ENCODE results near the gene FBN1. TPM values are rescaled to one million over a fixed set of nuclear protein-coding genes. Genes with fewer than 3 reads are reported as not detected.

The FBN1 gene
- total and polyA plus RNA-seq, 2 of the 13 experiments (the other 11 are each of a cell fraction or from before 2014, with no cell fraction given): 1.5 to 3.0 TPM

DNA sequence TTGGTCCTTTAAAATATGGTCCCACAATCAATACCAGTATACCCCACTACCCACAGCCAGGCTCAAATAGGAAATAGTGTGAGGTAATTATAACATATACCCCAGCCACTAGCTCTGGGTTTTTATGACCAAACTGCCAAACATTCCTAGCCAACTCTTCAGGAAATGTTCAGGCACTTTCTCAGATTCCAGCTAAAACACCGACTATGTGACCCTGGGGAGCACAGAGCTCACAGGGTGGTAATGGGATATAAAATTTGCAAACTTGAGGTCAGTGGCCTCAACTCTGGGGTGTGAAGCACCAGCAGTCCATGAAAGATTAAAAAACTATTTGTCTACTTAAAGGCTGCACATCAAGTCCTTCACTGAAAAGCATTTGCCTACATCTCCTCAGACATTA lies 12.9 kb downstream of the FBN1 start:
- Histone ChIP-seq H3K27me3 (ENCODE audit: control insufficient read depth in 1 of 2, insufficient read depth in 2 of 2, low read length in 2 of 2) (peaks cover 0 to 3% of the 10 kb centered on the region in 2 experiments; a peak in 1 of 5 replicates), H2AFZ (ENCODE audit: low read length) (no peak overlapping the region), H3K4me1 (ENCODE audit: insufficient read depth, low read length) (no peaks in the 10 kb centered on the region), H3K4me2 (ENCODE audit: low read depth, low read length) (no peak overlapping the region), H3K27ac (ENCODE audit: extremely low read length, insufficient read depth, low read length) (no peak overlapping the region), H3K9me3 (ENCODE audit: low read length) (no peaks in the 10 kb centered on the region), H3K79me2 (ENCODE audit: insufficient read depth, low read length) (no peaks in the 10 kb centered on the region), H3K9ac (ENCODE audit: insufficient read depth, low read depth, low read length) (no peak overlapping the region), H3K36me3 (replicated peaks in 1 of 2; ENCODE audit: control insufficient read depth in 1 of 2, insufficient read depth in 2 of 2, low read length in 2 of 2) (no peaks in the 10 kb centered on the region), H3K4me3 (replicated peaks in 1 of 3; ENCODE audit: insufficient read depth in 1 of 3, low read depth in 2 of 3, low read length in 3 of 3) (no peak overlapping the region), H4K20me1 (ENCODE audit: insufficient read depth, low read length) (no peaks in the 10 kb centered on the region)
- in situ Hi-C loops (cut with HindIII; ENCODE audit: extremely low pct_ligation_motif_present, low pct_unique_long_range_greater_than_20kb) (no loop called here), intact Hi-C loops (cut with micrococcal nuclease; ENCODE audit: unreplicated experiment) (no loop called here)
- CTCF ChIA-PET (ENCODE audit: low intra/inter-chr PET ratio, low total read pairs): no interaction called here
- BruUV-seq (replicated peaks): no TSS peak
- no peak for TF ChIP-seq ZNF720 (CRISPR knock-in tag; IDR thresholded peaks at IDR 0.05)
- no peak for TF ChIP-seq POLR2A (IDR thresholded peaks at IDR 0.05; ENCODE audit: insufficient read depth in 1 of 2, low read depth in 2 of 2, low read length in 2 of 2)
- TF ChIP-seq MLLT10 (CRISPR knock-in tag; IDR thresholded peaks at IDR 0.05): no peak
- no peak for TF ChIP-seq ZBTB3 (CRISPR knock-in tag; IDR thresholded peaks at IDR 0.05; ENCODE audit: borderline replicate concordance, low read depth)
- no peak for TF ChIP-seq ELF4 (CRISPR knock-in tag; IDR thresholded peaks at IDR 0.05; ENCODE audit: borderline replicate concordance)
- TF ChIP-seq, protein P1, sequence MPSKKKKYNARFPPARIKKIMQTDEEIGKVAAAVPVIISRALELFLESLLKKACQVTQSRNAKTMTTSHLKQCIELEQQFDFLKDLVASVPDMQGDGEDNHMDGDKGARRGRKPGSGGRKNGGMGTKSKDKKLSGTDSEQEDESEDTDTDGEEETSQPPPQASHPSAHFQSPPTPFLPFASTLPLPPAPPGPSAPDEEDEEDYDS (CRISPR knock-in tag; IDR thresholded peaks at IDR 0.05): no peak
- TF ChIP-seq MAF1 (CRISPR knock-in tag; IDR thresholded peaks at IDR 0.05; ENCODE audit: borderline replicate concordance): no peak
- TF ChIP-seq ZBTB8A (CRISPR knock-in tag; IDR thresholded peaks at IDR 0.05; ENCODE audit: borderline replicate concordance, low read depth): no peak
- TF ChIP-seq HHEX (CRISPR knock-in tag; IDR thresholded peaks at IDR 0.05): no peak
- TF ChIP-seq TRAFD1 (CRISPR knock-in tag; IDR thresholded peaks at IDR 0.05; ENCODE audit: borderline replicate concordance): no peak
- no peak for TF ChIP-seq TBL1XR1 (IDR thresholded peaks at IDR 0.05; ENCODE audit: borderline replicate concordance, low read length, partially characterized antibody)
- TF ChIP-seq RBM22 (optimal IDR thresholded peaks at IDR 0.05; ENCODE audit: low read length): no peak
- no peak for DNase-seq (ENCODE audit: low spot score)
- no peak for FAIRE-seq
- POLR2A ChIA-PET: no interaction called here
- ATAC-seq: no peak
- 0% methylated on average over 1 of the region's 1 CpG for WGBS (ENCODE audit: low lambda C conversion rate)
